Measurements from ENCODE around the gene SAMD4A.

Gene SAMD4A

DNA sequence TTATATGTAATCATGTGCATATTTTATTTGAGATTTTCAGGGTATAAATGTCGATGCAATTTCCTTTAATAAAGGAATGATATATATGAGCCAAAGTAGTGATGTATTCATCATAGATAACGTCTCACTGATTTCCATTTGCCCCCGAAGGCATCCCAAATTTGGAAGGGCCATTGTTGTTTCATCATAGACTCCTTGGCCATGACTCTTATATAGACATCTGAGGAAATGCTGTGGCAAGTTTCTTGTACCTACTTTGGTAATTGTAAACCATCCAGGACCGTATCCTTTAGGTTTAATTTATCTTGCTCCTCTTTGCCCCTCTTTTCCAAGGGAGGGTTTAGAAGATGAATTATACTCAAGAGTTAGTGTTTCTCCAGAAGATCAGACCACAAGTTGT is 84.7 kb downstream of the SAMD4A start:
- H3K27ac ChIP-seq = no peak overlapping the region
- TF ChIP-seq, protein P1, sequence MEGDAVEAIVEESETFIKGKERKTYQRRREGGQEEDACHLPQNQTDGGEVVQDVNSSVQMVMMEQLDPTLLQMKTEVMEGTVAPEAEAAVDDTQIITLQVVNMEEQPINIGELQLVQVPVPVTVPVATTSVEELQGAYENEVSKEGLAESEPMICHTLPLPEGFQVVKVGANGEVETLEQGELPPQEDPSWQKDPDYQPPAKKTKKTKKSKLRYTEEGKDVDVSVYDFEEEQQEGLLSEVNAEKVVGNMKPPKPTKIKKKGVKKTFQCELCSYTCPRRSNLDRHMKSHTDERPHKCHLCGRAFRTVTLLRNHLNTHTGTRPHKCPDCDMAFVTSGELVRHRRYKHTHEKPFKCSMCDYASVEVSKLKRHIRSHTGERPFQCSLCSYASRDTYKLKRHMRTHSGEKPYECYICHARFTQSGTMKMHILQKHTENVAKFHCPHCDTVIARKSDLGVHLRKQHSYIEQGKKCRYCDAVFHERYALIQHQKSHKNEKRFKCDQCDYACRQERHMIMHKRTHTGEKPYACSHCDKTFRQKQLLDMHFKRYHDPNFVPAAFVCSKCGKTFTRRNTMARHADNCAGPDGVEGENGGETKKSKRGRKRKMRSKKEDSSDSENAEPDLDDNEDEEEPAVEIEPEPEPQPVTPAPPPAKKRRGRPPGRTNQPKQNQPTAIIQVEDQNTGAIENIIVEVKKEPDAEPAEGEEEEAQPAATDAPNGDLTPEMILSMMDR (conservative IDR thresholded peaks at IDR 0.05) = no peak

DNA sequence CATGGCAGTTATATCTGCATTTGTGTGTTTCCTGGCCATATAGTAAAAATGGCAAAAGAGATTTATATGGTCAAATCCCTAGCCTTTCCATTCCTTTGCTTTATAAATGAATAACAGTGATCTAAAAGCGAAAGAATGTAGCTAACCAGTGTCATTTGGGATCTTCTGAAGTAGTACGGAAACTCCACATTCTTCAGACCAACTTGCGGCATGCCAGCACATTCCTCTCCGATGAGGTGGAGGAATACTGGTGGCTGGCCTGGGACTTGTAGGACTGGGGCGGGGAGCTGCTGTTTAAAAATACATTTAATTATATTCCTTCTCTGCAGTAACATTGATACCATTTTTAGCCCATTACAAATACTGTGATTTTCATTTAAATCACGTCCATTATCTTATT is 85.3 kb downstream of the SAMD4A start:
- H3K27ac ChIP-seq = no peak overlapping the region
- TF ChIP-seq, protein P1 (conservative IDR thresholded peaks at IDR 0.05) = no peak

GRCh38 chr14:54652605-54653052 is 85.7 kb downstream of the SAMD4A start:
- TF ChIP-seq, protein P1 (conservative IDR thresholded peaks at IDR 0.05) = no peak
- H3K27ac ChIP-seq = no peak overlapping the region

DNA sequence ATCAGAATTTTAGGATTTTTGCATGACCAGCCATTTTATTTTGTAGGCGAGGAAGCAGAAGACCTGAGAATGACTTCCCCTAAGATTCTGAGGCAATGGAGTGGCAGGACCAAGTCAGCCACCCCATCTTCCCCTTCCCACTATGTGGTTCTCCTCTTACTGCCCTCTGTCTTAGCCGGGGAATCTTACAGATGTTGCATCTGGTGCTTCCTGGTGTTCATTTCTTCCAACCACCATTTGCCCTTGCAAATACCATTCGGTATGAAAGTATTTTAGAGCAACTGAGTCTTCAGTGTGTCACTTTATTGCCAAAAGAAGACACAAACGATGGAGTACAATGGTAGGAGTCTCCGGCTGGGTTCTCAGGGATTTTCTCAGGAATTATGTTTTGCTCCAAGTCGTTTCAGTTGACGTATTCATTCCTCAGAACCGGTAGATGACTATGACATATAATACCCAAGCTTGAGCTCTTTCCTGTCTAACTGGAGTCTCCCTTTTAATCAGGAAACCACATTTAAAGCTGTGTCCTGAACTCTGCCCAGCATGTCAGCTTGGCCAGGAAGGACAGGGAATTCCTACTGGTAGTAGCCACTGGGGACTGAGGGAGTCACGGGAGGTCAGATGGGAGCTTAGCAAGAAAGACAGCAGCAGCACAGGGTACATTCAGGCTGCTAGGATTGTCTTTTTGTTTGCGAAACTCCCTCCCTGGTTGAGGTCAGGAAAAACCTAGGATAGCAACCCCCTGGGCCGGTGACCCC is 87.0 kb downstream of the SAMD4A start:
- TF ChIP-seq, protein P1 (conservative IDR thresholded peaks at IDR 0.05) = no peak
- H3K27ac ChIP-seq = no peak overlapping the region

GRCh38 chr14:54654605-54655004 is 87.7 kb downstream of the SAMD4A start:
- TF ChIP-seq, protein P1 (conservative IDR thresholded peaks at IDR 0.05) = no peak
- H3K27ac ChIP-seq = no peak overlapping the region

DNA sequence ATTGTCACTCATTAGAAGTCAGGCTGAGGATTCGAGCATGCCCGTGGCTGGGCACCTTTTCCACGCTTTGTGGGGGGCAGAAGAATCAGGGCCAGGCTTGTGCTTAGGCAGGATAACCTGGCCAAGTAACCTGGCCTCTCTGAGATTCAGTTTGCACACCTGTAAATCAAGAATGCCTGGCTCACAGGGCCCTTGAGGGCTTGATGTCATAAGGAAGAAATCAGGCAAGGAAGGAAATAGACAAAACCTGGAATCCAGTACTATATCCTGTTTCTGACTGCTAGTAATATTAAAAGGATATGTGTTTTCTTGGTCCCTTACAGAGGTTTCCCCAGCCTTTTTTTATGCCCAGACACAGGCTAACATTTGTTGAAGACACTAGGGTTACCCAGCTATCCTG is 91.9 kb downstream of the SAMD4A start:
- H3K27ac ChIP-seq = no peak overlapping the region
- TF ChIP-seq, protein P1 (conservative IDR thresholded peaks at IDR 0.05) = no peak

- TF ChIP-seq, protein P1 (conservative IDR thresholded peaks at IDR 0.05) = no peak
- no peak overlapping the region for H3K27ac ChIP-seq
Measured at GRCh38 chr14:54659365-54659764, 92.4 kb downstream of the SAMD4A start.

Data from VCaP (cell line).